HPDE6-E6E7 (cell line): ENCODE results near the gene RHOT1.
"Not testable (repeated sequence)": the region's sequence is repeated elsewhere in the genome, so short reads cannot be mapped to it uniquely, and the experiment has no call there.

Source experiments
- DNase-seq: peaks from one replicate; pipeline ENCODE4 v3.0.0; 2011; ENCODE audit warnings: missing footprints; ENCODE audit errors: extremely low spot score

Gene RHOT1

DNA sequence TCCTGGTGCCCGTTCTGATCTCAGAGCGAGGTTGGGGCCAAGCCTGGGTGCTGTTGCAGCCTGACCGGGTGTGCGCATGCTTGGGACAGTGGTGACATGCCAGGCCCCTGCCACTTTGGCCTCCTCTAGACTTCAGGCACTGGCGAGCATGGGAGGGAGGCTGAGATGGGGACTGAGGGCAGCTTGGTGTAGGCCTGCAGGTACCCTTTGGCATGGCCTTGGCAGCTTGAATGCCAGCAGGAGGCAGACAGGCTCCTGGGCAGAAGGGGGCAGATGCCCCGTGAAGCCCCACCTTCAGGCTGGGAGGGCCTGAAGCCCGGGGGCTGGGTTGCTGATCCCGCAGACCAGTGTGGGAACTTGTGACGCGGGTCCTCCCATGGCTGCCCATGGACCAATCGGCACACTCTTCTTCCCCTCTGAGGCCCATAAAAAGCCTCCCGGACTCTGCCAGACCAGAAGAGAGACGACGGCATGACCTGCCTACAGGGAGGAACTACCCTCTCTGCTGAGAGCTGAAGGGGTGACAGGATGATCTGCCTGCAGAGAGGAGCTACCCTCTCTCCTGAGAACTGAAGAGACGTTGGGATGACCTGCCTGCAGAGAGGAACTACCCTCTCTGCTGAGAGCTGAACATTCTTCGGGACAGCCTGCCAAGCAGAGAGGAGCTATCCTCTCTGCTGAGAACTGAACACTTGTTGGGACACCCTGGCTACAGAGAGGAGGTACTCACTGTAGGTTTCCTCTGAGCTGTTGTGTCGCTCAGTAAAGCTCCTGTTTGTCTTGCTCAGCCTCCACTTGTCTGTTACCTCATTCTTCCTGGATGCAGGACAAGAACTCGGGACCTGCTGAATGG, 17.5 kb downstream of the RHOT1 start:
- no peak for DNase-seq

DNA sequence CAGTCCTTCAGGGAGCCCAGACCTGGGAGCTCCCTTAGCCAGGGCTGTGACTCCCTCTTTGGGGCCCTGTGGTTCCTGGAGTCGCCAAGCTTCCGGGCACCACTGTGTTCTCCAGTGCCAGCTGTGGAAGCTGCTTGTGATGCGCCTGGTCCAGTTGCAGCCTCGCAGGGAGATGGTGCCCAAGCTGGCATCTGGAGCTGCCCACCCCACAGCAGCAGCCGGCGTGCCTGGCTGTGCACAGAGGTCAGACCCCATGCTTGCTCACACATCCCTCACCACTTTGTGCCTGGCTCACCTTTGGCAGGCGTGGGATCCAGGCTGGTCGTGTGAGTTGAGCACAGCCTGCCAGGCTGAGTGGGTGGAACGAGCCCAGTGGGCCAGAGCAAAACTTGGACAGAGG, 18.2 kb downstream of the RHOT1 start:
- no peak for DNase-seq

DNA sequence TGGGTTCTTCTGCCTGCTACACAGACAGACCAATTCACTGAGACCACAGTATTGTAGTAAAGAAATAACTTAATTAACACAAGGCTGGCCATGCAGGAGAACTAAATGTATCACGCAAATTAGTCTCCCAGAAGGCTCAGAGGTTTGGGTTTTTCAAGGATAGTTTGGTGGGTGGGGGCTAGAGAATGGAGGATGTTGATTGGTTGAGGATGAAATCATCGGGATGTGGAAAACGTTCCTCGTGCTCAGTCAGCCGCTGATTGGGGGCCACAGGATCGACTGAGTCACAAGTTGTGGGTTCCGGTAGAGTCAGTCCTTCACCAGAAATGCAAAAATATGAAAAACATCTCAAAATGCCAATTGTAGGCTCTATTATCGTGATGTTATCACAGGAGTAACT, 18.7 kb downstream of the RHOT1 start:
- DNase-seq = no peak

DNA sequence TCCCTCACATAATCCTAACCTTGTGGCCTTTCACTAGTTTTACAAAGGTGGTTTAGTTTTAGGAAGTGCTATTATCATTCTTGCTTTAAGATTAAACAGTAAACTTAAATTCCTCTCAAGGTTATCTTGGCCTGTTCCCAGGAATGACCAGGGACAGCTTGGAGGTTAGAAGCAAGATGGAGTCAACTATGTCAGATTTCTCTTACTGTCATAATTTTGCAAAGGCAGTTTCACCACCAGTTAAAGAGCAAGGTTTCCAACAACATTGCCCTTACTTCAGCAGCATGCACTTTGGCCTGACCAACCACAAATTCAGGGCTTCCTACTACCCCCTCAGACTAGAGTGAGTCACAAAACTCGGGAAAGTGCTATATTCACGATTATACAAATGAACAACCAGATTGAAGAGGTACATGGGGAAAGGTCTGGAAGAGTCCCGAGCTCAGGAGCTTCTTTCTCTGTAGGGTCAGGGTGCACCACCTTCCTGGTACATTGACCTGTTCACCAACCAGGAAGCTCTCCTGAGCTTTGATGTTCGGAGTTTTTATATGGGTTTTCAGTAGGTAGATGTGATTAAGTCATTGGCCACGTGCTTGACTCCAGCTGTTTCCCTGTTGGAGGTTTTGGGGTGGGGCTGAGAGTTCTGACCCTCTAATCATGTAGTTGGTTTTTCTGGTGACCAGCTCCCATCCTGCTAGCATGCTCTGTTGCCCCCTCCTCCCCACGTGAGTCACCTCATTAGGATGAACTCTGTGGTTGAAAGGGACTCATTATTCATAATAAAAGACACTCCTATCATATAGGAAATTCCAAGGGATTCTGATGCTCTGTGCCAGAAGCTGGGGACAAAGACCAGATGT, 19.4 kb downstream of the RHOT1 start:
- DNase-seq = no peak

DNA sequence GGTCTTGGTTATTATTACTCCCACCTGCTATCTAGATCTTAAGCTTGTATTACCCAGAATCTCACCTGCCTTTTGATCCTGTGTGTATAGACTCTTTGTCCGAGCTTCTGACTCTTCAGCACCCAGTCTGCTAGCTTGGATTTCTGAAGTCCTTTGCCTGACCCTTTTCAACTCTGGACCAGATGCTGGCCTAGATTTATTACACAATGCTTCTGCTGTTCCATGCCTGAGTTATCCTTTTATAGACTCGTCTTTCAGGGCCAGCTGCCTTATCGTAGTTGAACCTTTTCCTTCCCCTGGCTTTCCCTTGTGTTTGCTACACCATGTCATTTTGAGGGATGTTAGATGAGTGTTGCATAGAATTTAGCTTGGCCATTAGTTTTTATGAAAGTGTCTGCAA, 32.6 kb downstream of the RHOT1 start:
- DNase-seq = no peak

DNA sequence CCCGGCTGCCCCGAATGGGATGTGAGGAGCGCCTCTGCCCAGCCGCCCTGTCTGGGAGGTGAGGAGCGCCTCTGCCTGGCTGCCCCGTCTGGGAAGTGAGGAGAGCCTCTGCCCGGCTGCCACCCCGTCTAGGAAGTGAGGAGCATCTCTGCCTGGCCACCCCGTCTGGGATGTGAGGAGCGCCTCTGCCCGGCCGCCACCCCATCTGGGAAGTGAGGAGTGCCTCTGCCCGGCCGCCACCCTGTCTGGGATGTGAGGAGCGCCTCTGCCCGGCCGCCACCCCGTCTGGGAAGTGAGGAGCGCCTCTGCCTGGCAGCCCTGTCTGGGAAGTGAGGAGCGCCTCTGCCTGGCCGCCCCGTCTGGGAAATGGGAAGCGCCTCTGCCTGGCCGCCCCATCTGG, 36.4 kb downstream of the RHOT1 start:
- DNase-seq = not testable (repeated sequence)

DNA sequence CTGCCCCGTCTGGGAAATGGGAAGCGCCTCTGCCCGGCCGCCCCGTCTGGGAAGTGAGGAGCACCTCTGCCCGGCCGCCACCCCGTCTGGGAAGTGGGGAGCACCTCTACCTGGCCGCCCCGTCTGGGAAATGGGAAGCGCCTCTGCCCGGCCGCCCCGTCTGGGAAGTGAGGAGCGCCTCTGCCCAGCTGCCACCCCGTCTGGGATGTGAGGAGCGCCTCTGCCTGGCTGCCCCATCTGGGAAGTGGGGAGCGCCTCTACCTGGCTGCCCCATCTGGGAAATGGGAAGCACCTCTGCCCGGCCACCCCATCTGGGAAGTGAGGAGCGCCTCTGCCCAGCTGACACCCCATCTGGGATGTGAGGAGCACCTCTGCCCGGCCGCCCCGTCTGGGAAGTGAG, 36.8 kb downstream of the RHOT1 start:
- not testable (repeated sequence) for DNase-seq

DNA sequence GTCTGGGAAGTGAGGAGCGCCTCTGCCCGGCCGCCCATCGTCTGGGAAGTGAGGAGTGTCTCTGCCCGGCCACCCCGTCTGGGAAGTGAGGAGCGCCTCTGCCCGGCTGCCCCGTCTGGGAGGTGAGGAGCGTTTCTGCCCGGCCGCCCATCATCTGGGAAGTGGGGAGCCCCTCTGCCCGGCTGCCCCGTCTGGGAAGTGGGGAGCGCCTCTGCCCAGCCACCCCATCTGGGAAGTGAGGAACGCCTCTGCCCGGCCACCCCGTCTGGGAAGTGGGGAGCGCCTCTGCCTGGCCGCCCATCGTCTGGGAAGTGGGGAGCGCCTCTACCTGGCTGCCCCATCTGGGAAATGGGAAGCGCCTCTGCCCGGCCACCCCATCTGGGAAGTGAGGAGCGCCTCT, 37.2 kb downstream of the RHOT1 start:
- DNase-seq = not testable (repeated sequence)

DNA sequence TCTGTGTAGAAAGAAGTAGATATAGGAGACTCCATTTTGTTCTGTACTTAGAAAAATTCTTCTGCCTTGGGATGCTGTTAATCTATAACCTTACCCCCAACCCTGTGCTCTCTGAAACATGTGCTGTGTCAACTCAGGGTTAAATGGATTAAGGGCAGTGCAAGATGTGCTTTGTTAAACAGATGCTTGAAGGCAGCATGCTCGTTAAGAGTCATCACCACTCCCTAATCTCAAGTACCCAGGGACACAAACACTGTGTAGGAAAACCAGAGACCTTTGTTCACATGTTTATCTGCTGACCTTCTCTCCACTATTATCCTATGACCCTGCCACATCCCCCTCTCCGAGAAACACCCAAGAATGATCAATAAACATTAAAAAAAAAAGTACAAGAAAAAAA, 38.0 kb downstream of the RHOT1 start:
- DNase-seq = not testable (repeated sequence)

DNA sequence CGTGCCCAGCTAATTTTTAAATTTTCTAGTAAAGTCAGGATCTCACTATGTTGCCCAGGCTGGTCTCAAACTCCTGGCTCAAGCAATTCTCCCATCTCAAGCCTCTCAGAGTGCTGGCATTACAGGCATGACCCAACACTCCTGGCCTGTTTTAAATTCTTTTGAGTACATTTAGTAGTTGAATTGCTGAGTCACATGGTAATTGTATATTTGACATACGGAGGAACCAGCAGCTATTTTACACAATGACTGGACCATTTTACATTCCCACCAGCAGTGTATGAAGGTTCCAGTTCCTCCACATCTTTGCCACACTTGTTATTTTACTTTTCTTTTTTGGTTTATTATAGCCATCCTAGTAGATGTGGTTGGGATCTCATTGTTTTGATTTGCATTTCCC, 43.6 kb downstream of the RHOT1 start:
- no peak for DNase-seq

DNA sequence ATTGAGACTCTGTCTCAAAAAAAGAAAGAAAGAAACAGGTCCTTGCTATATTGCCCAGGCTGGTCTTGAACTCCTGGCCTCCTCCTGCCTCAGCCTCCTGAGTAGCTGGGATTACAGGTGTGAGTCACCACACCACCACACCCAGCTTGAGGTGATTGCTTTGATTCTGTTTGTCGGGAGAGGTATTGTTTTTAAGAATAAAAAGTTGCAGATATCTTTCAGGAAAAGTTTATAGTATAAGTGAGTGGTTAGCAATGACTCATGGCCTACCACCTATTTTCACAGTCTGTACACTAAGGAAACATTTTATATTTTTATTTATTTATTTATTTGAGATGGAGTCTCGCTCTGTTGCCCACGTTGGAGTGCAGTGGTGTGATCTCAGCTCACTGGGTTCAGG, 45.0 kb downstream of the RHOT1 start:
- no peak for DNase-seq

DNA sequence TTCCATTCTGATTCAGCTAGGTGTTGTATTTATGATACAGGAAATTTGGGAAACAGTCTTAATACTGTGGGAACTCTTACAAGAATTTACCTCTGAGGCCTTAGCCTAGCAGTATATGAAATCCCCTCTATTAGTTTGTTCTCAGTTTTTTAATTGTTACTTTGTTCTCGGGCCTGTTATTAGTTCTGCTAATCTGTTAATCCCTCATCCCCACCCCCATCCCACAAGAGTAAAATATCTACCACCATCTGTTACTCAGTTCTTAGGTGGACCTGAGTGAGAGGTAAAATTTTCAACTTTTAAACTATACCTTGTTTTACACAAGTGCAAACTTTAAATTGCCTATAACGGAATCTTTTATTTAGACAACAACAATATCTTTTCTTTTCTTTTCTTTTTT, 47.0 kb downstream of the RHOT1 start:
- no peak for DNase-seq

DNA sequence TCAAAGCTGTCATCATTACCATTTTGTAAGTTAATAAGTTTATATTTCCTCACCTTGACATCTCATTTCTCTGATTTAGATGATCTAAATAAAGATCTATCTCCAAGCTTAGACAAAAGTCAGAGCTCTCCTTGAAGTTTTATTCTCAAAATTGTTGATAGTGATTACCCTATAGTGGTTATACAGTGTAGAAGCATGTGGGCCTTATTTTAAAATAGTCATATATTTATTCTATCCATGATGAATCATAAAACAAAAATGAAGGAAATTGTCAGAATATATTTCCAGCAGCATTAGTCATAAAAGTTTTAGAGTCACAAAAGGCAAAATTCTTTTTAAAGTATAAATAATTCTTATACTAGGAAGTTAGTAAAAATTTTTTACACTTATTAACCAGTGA, 49.0 kb downstream of the RHOT1 start:
- DNase-seq = no peak

DNA sequence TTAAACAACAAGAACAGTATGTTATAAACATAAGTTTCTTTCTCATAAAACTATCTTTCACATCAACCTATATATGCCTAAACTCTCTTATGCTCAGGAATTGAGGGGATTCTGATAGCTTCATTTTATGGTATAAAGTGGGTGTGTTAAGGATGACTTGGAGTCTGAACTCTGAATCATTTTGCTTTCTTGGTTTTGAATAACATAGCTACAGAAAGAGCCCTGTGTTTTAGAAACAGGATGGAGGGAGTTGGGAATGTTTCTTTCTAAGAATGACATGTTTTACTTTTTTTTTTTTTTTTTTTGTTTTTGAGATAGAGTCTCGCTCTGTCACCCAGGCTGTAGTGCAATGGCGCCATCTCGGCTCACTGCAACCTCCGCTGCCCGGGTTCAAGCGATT, 50.1 kb downstream of the RHOT1 start:
- DNase-seq = no peak

DNA sequence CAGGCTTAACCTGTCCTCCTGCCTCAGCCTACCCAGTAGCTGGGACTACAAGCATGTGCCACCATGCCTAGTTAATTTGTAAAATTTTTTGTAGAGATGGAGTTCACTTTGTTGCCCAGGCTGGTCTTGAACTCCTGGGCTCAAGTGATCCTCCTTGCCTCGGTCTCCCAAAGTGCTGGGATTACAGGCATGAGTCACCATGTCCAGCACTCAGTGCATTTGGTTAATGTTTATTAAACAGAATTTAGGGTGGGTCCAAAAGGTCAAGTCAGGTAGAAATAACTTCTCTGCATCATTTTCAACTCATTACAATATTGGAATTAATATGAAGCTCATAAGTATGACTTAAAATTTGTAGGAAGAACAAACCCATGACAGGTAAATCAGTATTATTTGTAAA, 55.7 kb downstream of the RHOT1 start:
- no peak for DNase-seq

DNA sequence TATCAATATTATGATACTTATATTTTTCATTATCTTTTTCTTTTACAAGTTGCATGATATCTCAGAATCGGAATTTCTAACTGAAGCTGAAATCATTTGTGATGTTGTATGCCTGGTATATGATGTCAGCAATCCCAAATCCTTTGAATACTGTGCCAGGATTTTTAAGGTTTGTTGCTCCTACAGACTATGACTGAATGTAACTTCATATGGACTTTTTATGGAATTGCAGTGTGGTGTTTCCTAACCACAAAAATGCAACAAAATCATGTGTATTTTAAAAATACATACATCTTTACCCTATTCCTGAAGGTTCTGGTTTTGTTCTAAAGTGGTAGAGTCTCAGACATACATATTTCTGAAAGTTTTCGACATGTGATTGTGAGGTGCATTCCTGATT, 64.6 kb downstream of the RHOT1 start:
- DNase-seq = no peak

DNA sequence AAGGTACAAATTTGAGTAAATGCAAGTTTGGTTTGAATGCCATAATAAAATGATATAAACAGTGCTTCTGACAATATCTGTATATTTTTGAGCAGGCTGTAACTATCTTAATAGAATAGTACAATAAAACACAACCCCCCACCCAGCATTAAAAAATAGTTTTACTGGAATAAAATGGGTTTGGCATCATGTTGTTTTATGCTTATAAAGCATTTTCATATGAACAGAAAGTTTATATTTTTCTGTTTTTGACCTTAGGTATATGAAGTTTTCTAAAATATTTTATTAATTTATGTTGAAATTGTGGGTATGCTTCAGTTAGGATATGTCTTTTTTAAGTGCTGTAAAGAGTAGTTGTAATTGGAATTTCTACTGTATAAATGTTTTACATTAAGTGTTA, 66.1 kb downstream of the RHOT1 start:
- DNase-seq = no peak

DNA sequence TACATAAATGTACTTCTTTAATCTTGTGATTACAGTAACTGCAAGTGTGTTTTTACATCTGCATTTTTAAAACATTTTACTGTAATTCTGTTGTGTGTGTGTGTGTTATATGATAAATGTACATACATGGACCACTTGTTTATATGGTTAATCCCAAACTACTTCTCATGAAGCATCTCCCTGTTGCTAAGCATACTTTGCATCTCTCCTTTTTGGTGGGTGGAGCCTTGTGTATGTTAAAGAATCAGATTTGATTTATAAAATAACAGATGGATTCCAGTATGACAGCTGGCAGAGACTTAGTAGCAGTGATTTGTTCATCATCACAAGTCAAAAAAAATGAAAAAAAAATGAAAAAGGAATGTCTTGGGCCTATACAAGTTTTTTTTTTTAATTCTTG, 67.3 kb downstream of the RHOT1 start:
- DNase-seq = no peak

DNA sequence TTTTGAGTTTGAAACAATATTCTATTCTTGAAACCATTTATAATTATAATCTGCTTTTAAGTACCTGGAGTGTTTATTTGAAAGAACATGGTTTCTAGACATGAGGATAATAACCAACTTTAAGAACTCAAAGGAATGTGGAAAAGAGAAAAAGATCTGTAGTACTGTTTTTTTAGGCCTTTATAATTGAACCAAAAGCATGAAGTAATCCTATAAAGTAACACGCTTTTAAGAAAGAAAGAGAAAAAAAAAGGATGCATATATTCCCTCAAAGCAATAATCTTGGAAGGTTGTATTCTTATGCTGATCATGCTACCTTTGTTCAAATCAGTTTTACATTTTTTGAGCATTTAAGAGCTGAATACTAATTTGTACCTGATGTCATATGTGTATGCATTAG, 69.4 kb downstream of the RHOT1 start:
- no peak for DNase-seq

DNA sequence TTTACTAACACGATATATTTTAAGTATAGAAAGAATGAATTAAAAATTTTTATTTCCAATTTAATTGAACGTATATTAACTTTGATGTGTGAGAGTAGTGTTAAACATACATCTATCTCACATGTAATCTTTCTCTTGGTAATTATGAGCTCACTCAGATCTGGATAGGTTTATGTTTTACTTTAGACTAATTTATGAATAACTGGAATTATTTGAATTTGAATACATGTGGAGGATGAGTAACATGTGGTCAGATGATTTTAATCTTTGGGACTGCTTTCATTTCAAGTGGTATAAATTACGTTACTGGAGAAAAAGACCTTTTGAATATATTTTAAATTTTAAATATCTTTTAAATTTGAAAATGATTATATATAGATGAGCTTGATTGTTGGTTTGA, 73.4 kb downstream of the RHOT1 start:
- DNase-seq = no peak

DNA sequence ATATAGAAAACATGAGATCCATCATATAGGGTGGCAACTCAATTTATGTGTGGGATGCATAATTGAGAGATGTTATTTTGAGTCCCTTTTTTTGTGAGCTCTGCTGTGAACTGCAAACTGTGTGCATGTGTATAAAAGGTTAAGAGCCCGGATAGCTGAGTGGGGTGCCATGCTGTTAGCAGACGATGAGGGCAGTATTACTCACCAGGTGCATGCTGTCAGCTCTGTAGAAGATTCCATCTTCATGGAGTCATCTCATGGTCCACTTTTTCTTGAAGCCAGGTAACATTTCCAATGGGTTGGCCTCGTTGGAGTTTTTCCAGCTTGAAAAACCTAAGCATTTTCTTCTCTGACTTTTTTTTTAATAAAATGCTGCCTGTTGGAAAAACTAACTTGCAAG, 80.3 kb downstream of the RHOT1 start:
- DNase-seq = peak; percentile 71

DNA sequence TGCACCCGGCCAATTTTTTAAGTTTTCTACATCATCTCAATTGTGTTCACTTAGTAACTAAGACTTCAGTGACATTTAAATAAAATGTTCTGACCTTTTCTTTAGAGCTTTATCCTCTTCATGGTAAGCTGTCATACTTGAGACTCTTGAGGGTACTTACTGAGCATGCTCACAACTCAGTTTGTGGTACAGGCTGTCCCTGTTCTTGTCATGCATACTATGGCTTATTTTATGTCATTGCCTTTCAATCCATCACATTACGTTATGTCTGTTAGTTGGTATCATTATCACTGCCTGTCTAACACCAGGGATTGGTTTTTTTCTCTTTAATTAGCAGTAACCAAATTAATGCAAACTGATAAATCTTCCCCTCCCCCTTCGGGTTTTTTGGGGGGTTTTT, 81.4 kb downstream of the RHOT1 start:
- no peak for DNase-seq

DNA sequence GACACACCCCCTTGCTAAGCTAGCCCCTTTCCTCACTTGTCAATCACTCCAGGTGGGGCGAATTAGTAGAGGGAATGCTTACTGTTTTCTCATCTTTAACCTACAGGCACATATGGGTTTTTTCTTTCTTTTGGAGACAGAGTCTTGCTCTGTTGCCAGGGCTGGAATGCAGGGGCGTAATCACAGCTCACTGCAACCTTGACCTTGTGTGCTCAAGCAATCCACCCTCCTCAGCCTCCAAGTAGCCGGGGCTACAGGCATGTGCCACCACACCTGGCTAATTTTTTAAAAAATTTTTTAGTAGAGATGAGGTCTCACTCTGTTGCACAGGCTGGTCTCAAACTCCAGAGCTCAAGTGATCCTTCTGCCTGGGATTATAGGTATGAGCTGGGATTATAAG, 84.6 kb downstream of the RHOT1 start:
- no peak for DNase-seq
